ENCODE measurements around the gene APPL2. TPM values are rescaled to one million over a fixed set of nuclear protein-coding genes. Genes with fewer than 3 reads are reported as not detected.
"Not testable (repeated sequence)": the region's sequence is repeated elsewhere in the genome, so short reads cannot be mapped to it uniquely, and the experiment has no call there.

APPL2 gene
- total RNA-seq, 1 donor = 67.0 TPM

GRCh38 chr12:105253866-105254513 is 18.0 kb upstream of the APPL2 start:
- Histone ChIP-seq H3K4me2 (ENCODE audit: insufficient read depth, low read length) (peak overlapping the region; percentile 73), H3K4me1 (ENCODE audit: insufficient read depth, low read length) (peaks cover 60% of the 10 kb centered on the region), H3K79me2 (ENCODE audit: insufficient read depth, low read length) (no peaks in the 10 kb centered on the region), H3K27ac (ENCODE audit: low read depth, low read length) (peak overlapping the region; percentile 91), H3K4me3 (ENCODE audit: insufficient read depth, low read length) (peak overlapping the region; percentile 39), H3K9me3 (ENCODE audit: low read depth, low read length) (no peaks in the 10 kb centered on the region), H3K27me3 (ENCODE audit: insufficient read depth, low read length) (no peaks in the 10 kb centered on the region), H3K36me3 (ENCODE audit: insufficient read depth, low read length) (no peaks in the 10 kb centered on the region), H4K20me1 (ENCODE audit: insufficient read depth, low read length) (no peaks in the 10 kb centered on the region), H2AFZ (ENCODE audit: low read length) (peak overlapping the region; percentile 34)
- no peak for TF ChIP-seq CTCF (IDR thresholded peaks at IDR 0.05; ENCODE audit: extremely low read depth, low read depth, low read length)
- DNase-seq (ENCODE audit: insufficient read length, low spot score, missing footprints) = peak; percentile 4

GRCh38 chr12:105252901-105253300 is 16.9 kb upstream of the APPL2 start:
- no peaks in the 10 kb centered on the region for H3K9me3 ChIP-seq (ENCODE audit: low read depth, low read length)
- peak overlapping the region; percentile 47 for H3K4me2 ChIP-seq (ENCODE audit: insufficient read depth, low read length)
- no peak overlapping the region for H3K4me3 ChIP-seq (ENCODE audit: insufficient read depth, low read length)
- peak overlapping the region; percentile 66 for H2AFZ ChIP-seq (ENCODE audit: low read length)
- TF ChIP-seq CTCF (IDR thresholded peaks at IDR 0.05; ENCODE audit: extremely low read depth, low read depth, low read length) = no peak
- no peaks in the 10 kb centered on the region for H4K20me1 ChIP-seq (ENCODE audit: insufficient read depth, low read length)
- DNase-seq (ENCODE audit: insufficient read length, low spot score, missing footprints) = peak; percentile 10
- no peaks in the 10 kb centered on the region for H3K27me3 ChIP-seq (ENCODE audit: insufficient read depth, low read length)
- H3K27ac ChIP-seq (ENCODE audit: low read depth, low read length) = peak overlapping the region; percentile 91
- peaks cover 53% of the 10 kb centered on the region for H3K4me1 ChIP-seq (ENCODE audit: insufficient read depth, low read length)
- H3K36me3 ChIP-seq (ENCODE audit: insufficient read depth, low read length) = no peaks in the 10 kb centered on the region
- no peaks in the 10 kb centered on the region for H3K79me2 ChIP-seq (ENCODE audit: insufficient read depth, low read length)

DNA sequence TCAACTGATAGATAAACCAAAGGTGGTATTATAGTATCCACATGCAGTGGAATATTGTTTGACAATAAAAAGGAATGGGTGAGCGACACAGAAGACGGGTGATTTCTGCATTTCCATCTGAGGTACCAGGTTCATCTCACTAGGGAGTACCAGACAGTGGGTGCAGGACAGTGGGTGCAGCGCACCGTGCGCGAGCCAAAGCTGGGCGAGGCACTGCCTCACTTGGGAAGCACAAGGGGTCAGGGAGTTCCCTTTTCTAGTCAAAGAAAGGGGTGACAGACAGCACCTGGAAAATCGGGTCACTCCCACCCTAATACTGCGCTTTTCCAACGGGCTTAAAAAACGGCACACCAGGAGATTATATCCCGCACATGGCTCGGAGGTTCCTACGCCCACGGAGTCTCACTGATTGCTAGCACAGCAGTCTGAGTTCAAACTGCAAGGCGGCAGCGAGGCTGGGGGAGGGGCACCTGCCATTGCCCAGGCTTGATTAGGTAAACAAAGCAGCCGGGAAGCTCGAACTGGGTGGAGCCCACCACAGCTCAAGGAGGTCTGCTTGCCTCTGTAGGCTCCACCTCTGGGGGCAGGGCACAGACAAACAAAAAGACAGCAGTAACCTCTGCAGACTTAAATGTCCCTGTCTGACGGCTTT is 9.9 kb upstream of the APPL2 start:
- not testable (repeated sequence) for H4K20me1 ChIP-seq (ENCODE audit: insufficient read depth, low read length); H3K79me2 ChIP-seq (ENCODE audit: insufficient read depth, low read length); H3K36me3 ChIP-seq (ENCODE audit: insufficient read depth, low read length); H2AFZ ChIP-seq (ENCODE audit: low read length); H3K9me3 ChIP-seq (ENCODE audit: low read depth, low read length); H3K27ac ChIP-seq (ENCODE audit: low read depth, low read length); H3K27me3 ChIP-seq (ENCODE audit: insufficient read depth, low read length); H3K4me1 ChIP-seq (ENCODE audit: insufficient read depth, low read length); DNase-seq (ENCODE audit: insufficient read length, low spot score, missing footprints); H3K4me2 ChIP-seq (ENCODE audit: insufficient read depth, low read length); H3K4me3 ChIP-seq (ENCODE audit: insufficient read depth, low read length)

DNA sequence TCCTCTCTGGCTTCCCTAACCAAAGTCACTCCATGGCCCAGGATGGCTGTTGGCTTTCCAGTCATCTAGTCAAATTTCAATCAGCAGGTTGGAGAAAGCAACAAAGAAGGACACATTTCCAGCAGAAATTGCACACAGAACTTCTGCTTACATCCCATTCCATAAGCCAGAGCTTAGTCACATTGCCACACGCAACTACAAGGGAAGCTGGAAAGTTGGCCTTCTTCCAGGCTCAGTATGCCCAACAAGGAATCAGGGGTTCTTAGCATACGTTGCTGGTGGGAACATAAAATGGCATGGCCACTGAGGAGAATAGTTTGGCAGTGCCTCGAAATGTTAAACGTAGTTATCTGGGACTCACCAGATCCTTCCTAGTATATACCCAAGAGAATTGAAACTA is 9.3 kb upstream of the APPL2 start:
- H3K4me2 ChIP-seq (ENCODE audit: insufficient read depth, low read length) = no peak overlapping the region
- no peaks in the 10 kb centered on the region for H3K27me3 ChIP-seq (ENCODE audit: insufficient read depth, low read length)
- H3K36me3 ChIP-seq (ENCODE audit: insufficient read depth, low read length) = no peaks in the 10 kb centered on the region
- TF ChIP-seq CTCF (IDR thresholded peaks at IDR 0.05; ENCODE audit: extremely low read depth, low read depth, low read length) = no peak
- no peak for DNase-seq (ENCODE audit: insufficient read length, low spot score, missing footprints)
- no peak overlapping the region for H3K4me3 ChIP-seq (ENCODE audit: insufficient read depth, low read length)
- no peaks in the 10 kb centered on the region for H3K4me1 ChIP-seq (ENCODE audit: insufficient read depth, low read length)
- no peak overlapping the region for H3K27ac ChIP-seq (ENCODE audit: low read depth, low read length)
- no peaks in the 10 kb centered on the region for H4K20me1 ChIP-seq (ENCODE audit: insufficient read depth, low read length)
- no peaks in the 10 kb centered on the region for H3K9me3 ChIP-seq (ENCODE audit: low read depth, low read length)
- H3K79me2 ChIP-seq (ENCODE audit: insufficient read depth, low read length) = no peaks in the 10 kb centered on the region
- no peak overlapping the region for H2AFZ ChIP-seq (ENCODE audit: low read length)

Data from osteoblast (primary cell).